GM12891 (cell line): ENCODE data around the gene SCD5.

Source experiments
- DNase-seq: peaks from one replicate; pipeline ENCODE4 v3.0.0; 2011; ENCODE audit warnings: low spot score; ENCODE audit not compliant: insufficient read length
- FAIRE-seq: peaks from 2 replicates; lab custom pipeline; 2011; peaks lifted over from hg19 to GRCh38; lab: Jason Lieb, UNC
- PAX5 ChIP-seq: IDR thresholded peaks from 2 replicates; pipeline ENCODE4 v1.6.1; 2011; ENCODE audit warnings: low read length, moderate library complexity, mild to moderate bottlenecking; ENCODE audit not compliant: insufficient read depth, severe bottlenecking
- POLR2A ChIP-seq: IDR thresholded peaks from 2 replicates; pipeline ENCODE4 v1.6.1; 2011; ENCODE audit warnings: low read depth, low read length, control low read depth
- POLR2AphosphoS5 ChIP-seq: IDR thresholded peaks from 2 replicates; pipeline ENCODE4 v1.6.1; 2011; ENCODE audit warnings: low read depth, low read length, control low read depth
- POU2F2 ChIP-seq: IDR thresholded peaks from 2 replicates; pipeline ENCODE4 v1.6.1; 2011; ENCODE audit warnings: low read depth, mild to moderate bottlenecking, control low read depth, low read length, moderate library complexity
- SPI1 ChIP-seq: IDR thresholded peaks from 2 replicates; pipeline ENCODE4 v1.6.1; 2011; ENCODE audit warnings: low read depth, low read length, control low read depth
- TAF1 ChIP-seq: IDR thresholded peaks from 2 replicates; pipeline ENCODE4 v1.6.1; 2011; ENCODE audit warnings: low read depth, low read length, control low read depth

SCD5 gene

GRCh38 chr4:82773057-82773456 is 25.5 kb downstream of the SCD5 start:
- no peak for TF ChIP-seq POLR2AphosphoS5
- FAIRE-seq = no peak
- no peak for DNase-seq

GRCh38 chr4:82770607-82771006 is 28.0 kb downstream of the SCD5 start:
- DNase-seq (no peak), FAIRE-seq (no peak)
- no peak for TF ChIP-seq POU2F2

- FAIRE-seq (no peak), DNase-seq (no peak)
- TF ChIP-seq POLR2A = no peak
- no peak for TF ChIP-seq POU2F2
- no peak for TF ChIP-seq TAF1
These were observed 33.5 kb downstream of the SCD5 start for GRCh38 chr4:82765134-82765533.

GRCh38 chr4:82761229-82761628 is 37.4 kb downstream of the SCD5 start:
- DNase-seq = no peak

GRCh38 chr4:82758701-82759685 is 39.6 kb downstream of the SCD5 start:
- TF ChIP-seq TAF1 = no peak
- TF ChIP-seq POU2F2 = no peak
- TF ChIP-seq SPI1 = no peak
- no peak for TF ChIP-seq POLR2AphosphoS5
- no peak for TF ChIP-seq PAX5
- TF ChIP-seq POLR2A = no peak
- no peak for FAIRE-seq
- no peak for DNase-seq

More at GRCh38 chr4:82761229-82761628, 37.4 kb downstream of the SCD5 start:
- no peak for FAIRE-seq
- TF ChIP-seq POLR2A (no peak), POU2F2 (no peak), PAX5 (no peak), POLR2AphosphoS5 (no peak), SPI1 (no peak), TAF1 (no peak)

GRCh38 chr4:82756061-82756460 is 42.5 kb downstream of the SCD5 start:
- no peak for FAIRE-seq
- no peak for DNase-seq
- no peak for TF ChIP-seq SPI1
- TF ChIP-seq PAX5 = no peak
- TF ChIP-seq POLR2AphosphoS5 = no peak
- TF ChIP-seq TAF1 = no peak
- TF ChIP-seq POLR2A = no peak

- FAIRE-seq (no peak), DNase-seq (no peak)
- TF ChIP-seq PAX5 (no peak), POLR2A (no peak), POU2F2 (no peak), TAF1 (no peak), SPI1 (no peak), POLR2AphosphoS5 (no peak)
These were observed 42.9 kb downstream of the SCD5 start for GRCh38 chr4:82755650-82756049.

GRCh38 chr4:82754513-82755165 is 44.0 kb downstream of the SCD5 start:
- no peak for TF ChIP-seq SPI1
- no peak for TF ChIP-seq TAF1
- TF ChIP-seq POLR2AphosphoS5 = no peak
- TF ChIP-seq POU2F2 = no peak
- no peak for TF ChIP-seq POLR2A
- TF ChIP-seq PAX5 = no peak
- FAIRE-seq (no peak), DNase-seq (no peak)

GRCh38 chr4:82753725-82754410 is 44.7 kb downstream of the SCD5 start:
- no peak for FAIRE-seq
- no peak for DNase-seq

GRCh38 chr4:82753238-82753637 is 45.4 kb downstream of the SCD5 start:
- DNase-seq = no peak
- TF ChIP-seq POLR2A = no peak
- TF ChIP-seq TAF1 = no peak
- TF ChIP-seq POU2F2 = no peak
- no peak for TF ChIP-seq PAX5
- no peak for TF ChIP-seq POLR2AphosphoS5
- no peak for TF ChIP-seq SPI1
- FAIRE-seq = no peak

More at GRCh38 chr4:82753725-82754410, 44.7 kb downstream of the SCD5 start:
- TF ChIP-seq POLR2A = no peak
- TF ChIP-seq POU2F2 = no peak
- TF ChIP-seq PAX5 = no peak
- no peak for TF ChIP-seq SPI1
- no peak for TF ChIP-seq TAF1
- TF ChIP-seq POLR2AphosphoS5 = no peak
